CMK (cell line): Measurements from ENCODE around the gene RBMS2.

Source experiments
- DNase-seq: peaks from one replicate; pipeline ENCODE4 v3.0.0-alpha.2; 2010; ENCODE audit warnings: low read depth

Gene RBMS2

DNA sequence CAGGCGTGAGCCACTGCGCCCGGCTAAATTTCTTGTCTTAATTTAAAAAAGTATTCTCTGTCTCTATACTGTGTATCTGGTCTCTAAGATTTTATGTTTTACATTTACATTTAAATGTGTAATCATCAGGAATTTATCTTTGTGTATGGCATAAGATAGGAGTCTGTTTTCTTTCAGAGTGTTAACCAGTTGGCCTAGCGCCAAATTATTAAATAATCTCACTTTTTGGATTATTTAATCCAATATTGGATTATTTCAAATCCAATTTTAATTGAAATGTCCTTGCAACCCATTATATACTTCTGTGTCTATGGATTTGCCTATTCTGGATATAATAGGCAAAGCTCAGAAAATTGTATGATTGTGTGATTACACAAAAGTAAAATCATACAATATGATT is 63.5 kb downstream of the RBMS2 start:
- DNase-seq: no peak

DNA sequence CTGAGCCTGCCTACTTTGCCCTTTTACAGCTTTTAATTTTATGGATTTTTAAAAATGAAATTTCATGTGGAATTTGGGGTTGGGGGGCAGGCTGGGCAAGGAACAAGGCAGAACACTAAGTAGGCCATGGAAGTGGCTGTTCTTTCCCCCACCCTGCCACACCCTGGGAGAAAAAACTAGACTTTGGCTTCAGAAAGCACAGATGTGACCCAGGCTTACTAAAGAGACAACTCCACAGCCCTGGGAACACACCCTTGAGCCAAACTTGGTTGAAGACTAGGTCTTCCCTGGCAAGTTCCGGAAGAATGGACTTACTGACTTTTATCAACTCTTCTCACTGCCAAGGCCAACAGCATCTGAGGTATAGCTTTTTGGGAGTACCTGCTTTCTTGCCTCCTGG is 68.2 kb downstream of the RBMS2 start:
- no peak for DNase-seq

DNA sequence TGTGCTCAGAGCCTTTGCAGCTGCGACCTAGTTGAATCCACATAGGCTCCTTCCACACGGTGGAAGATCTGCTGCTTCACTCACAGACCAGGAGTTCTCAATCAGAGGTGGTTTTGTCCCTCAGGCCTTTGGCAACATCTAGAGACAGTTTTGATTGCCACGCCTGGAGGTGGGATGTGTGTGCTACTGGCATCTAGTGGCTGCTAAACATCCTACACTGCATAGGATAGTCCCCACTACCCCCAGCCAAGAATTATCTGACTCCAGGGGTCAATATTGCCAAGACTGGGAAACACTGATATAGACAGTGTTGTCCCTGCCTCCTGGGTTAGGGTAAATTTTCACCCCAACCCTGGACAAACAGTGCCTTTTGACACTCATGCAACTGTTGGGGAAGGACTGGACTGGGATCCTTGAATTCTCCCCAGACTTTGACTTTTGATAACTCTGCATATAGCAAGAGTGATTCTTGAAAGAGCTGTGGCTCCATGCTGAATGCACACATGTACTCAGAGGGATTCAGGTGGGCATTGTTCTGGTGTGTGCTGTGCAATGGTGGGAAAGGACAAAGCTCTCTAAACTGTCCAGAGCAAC is 68.7 kb downstream of the RBMS2 start:
- no peak for DNase-seq

- DNase-seq: no peak
Measured at GRCh38 chr12:56591126-56591525, 69.5 kb downstream of the RBMS2 start.

- DNase-seq: no peak
Measured at GRCh38 chr12:56591961-56592360, 70.3 kb downstream of the RBMS2 start.

DNA sequence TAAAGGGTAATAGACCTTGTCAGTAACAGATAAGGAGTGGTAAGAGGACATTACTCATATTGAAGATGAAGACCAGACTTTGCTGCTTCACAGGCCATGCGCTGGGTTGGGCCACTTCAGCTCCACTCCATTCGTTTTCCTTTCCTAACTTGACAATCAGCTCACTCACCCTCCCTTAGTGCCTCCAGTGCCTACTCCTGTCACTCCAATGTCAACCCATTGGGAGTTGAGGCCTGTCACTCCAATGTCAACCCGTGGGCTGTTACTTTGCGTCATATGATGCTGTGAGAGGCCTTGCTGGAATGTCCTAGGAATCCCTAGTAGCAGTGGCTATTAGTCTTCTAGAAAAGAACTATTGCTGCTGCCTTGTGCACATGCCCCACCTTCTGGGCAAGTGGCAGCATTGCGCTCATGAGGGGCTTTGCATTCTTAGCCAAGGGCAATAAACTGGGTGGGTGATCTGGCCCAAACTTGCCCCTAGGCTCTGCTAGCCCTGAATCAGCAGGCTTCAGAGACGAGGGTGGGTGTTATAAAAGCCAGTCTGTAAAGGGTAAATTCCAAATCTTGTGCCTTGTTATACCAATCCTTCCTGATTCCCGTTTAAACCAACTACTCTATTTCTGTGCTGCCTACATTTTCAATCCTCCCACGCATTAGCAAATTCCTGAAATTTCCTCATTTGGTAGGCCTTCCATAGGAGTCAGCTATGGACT is 72.4 kb downstream of the RBMS2 start:
- no peak for DNase-seq

DNA sequence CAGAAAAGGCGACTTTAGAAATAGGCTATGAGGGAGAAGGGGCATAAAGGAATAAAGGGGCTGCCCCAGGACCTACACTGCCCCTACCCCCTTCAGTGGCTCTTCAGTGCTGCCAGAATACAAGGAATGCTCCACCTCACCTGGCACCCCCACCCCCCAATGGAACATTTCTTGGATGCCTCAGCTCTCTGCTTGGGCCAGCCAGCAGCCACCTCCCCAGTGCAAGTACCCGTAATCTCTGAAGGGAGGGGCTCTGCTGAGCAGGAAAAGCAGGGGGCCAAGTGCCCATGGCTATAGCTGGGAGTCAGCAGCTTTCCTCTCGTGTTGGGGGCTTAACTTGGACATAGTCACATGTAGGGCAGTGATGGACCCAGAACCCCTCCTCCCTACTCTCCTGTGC is 75.2 kb downstream of the RBMS2 start:
- no peak for DNase-seq

DNA sequence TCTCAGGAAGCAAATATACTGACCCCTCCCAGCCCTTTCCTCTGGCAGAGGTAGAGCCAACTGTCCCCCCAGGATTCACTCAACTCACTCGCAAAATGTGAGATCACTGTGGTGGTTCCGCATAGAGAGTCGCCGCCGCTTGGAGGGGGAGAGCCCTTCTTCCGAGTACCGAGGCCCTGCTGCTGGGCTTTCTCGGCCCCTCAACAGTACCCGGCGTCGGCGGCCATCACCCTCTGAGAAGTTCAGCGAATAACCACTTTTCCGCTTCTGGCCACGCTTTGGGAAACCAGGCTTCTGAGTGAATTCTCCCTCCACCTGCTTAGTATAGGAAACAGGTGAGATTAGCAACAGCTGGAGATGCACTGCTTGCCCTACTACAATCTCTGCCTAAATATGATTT is 77.4 kb downstream of the RBMS2 start:
- no peak for DNase-seq

DNA sequence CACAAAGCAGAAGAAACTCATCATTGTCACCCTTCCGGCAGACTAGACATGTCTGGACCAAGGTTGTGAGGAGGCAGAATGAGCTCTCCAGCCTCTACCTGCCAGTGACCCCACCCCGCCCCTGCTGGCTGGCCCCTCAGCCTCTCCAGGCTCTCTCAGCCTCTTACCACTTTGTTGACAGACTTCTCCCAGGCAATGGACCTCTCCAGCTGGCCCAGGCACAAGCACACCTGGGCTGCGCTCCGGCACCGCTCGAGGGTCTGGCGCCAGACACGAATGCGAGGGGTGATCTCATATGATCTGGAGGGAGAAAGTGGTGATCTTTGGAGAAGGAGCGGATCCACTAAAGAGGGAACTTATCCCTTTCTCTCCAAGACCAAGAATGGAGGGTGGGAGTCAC is 78.2 kb downstream of the RBMS2 start:
- no peak for DNase-seq

GRCh38 chr12:56600753-56601152 is 79.1 kb downstream of the RBMS2 start:
- DNase-seq: no peak

- no peak for DNase-seq
Measured at GRCh38 chr12:56601503-56601902, 79.9 kb downstream of the RBMS2 start.

GRCh38 chr12:56602239-56602638 is 80.6 kb downstream of the RBMS2 start:
- no peak for DNase-seq

GRCh38 chr12:56604355-56604754 is 82.7 kb downstream of the RBMS2 start:
- DNase-seq: no peak

GRCh38 chr12:56614627-56615026 is 93.0 kb downstream of the RBMS2 start:
- DNase-seq: no peak

- DNase-seq: no peak
Measured at GRCh38 chr12:56616244-56616643, 94.6 kb downstream of the RBMS2 start.

- DNase-seq: no peak
Measured at GRCh38 chr12:56616925-56617324, 95.3 kb downstream of the RBMS2 start.

- no peak for DNase-seq
Measured at GRCh38 chr12:56622535-56622934, 100.9 kb downstream of the RBMS2 start.

DNA sequence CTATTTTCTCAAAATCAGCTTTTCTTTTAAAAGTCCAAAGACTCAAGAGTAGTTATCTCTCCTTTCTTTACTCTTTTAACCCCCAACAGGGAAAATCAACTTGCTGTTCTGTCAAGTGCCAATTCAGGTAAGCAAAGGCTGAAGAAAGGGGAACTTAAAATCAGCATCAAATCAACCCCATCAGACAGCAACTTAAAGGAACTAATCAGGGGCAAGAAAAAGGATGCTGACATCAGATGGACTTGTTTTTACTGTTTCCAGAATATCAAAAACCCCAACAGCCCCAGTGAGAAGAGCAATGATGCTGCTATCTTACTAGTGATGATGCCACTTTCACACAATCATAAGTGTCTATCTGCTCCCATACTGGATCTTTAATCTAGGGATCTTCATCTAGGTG is 105.1 kb downstream of the RBMS2 start:
- no peak for DNase-seq

GRCh38 chr12:56628671-56629458 is 107.2 kb downstream of the RBMS2 start:
- no peak for DNase-seq

- DNase-seq: no peak
Measured at GRCh38 chr12:56629459-56630179, 108.0 kb downstream of the RBMS2 start.

DNA sequence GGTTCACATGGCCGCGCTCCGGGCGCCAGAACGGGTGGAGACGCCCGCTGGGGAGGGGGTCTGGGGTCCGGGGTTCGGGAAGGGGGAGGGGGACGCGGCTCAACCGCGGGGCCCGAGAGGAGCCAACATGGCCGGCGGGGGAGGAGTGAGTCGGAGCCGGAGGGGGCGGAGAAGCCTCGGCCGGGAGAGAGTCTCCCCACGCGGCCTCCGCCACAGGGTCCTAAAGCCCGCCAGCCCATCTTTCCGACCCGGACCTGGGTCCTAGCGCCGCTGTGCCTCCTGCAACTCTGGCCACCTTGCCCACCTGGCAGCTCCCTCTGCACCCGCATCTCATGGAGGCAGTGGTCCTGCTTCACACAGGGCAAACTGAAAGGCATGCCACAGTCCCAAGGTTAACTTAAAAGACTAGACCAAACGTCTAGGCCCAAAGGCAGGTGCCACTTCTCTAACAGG is 108.6 kb downstream of the RBMS2 start, which contains the start of gene BAZ2A:
Gene BAZ2A (minus strand): TSS at position 147 of the 453 bp plus-strand sequence. CDS start 12,796 bp downstream, outside the sequence.
- no peak for DNase-seq
